ENCODE data around the gene MARS1. TPM values are rescaled to one million over a fixed set of nuclear protein-coding genes. Genes with fewer than 3 reads are reported as not detected.

The MARS1 gene
- total RNA-seq, 1 donor from 2014 or later: 351 TPM

- Mint-ChIP-seq H3K27ac (ENCODE audit: unreplicated experiment) (no peak overlapping the region), H3K4me3 (ENCODE audit: unreplicated experiment) (no peak overlapping the region), H3K4me1 (ENCODE audit: low read depth, unreplicated experiment) (peaks cover 5% of the 10 kb centered on the region), H3K27me3 (ENCODE audit: low read depth, unreplicated experiment) (peaks cover 59% of the 10 kb centered on the region), H3K36me3 (ENCODE audit: low read depth, unreplicated experiment) (peaks cover 23% of the 10 kb centered on the region), H3K9me3 (ENCODE audit: unreplicated experiment) (peaks cover 5% of the 10 kb centered on the region)
- Histone ChIP-seq H3K4me3 (ENCODE audit: insufficient read depth, low read depth, low read length) (no peak overlapping the region), H3K27me3 (ENCODE audit: insufficient read depth, low read length) (peaks cover 3% of the 10 kb centered on the region), H3K9ac (ENCODE audit: low read length) (no peak overlapping the region), H3K9me3 (ENCODE audit: insufficient read depth, low read depth, low read length) (no peaks in the 10 kb centered on the region), H4K20me1 (ENCODE audit: insufficient read depth, low read length) (no peaks in the 10 kb centered on the region), H3K27ac (ENCODE audit: low read depth, low read length) (no peak overlapping the region), H2AFZ (ENCODE audit: low read depth, low read length) (no peak overlapping the region), H3K4me1 (ENCODE audit: insufficient read depth, low read length) (peaks cover 13% of the 10 kb centered on the region), H3K79me2 (ENCODE audit: insufficient read depth, low read length) (no peaks in the 10 kb centered on the region), H3K4me2 (ENCODE audit: low read length) (no peak overlapping the region), H3K36me3 (ENCODE audit: insufficient read depth, low read length) (no peaks in the 10 kb centered on the region)
- no peak for DNase-seq (ENCODE audit: low read depth)
- no peak for FAIRE-seq
- no peak for TF ChIP-seq EZH2 (IDR thresholded peaks at IDR 0.05; ENCODE audit: insufficient read depth, low read length)
- no peak for TF ChIP-seq CTCF (IDR thresholded peaks at IDR 0.05; ENCODE audit: insufficient read depth, low read depth, low read length)
Measured at GRCh38 chr12:57465747-57466505, 21.9 kb upstream of the MARS1 start.

GRCh38 chr12:57467212-57467874 is 20.5 kb upstream of the MARS1 start:
- H3K27me3 ChIP-seq (ENCODE audit: insufficient read depth, low read length): peaks cover 7% of the 10 kb centered on the region
- H3K27ac ChIP-seq (ENCODE audit: low read depth, low read length): no peak overlapping the region
- no peak overlapping the region for H3K4me3 ChIP-seq (ENCODE audit: insufficient read depth, low read depth, low read length)
- H3K9me3 Mint-ChIP-seq (ENCODE audit: unreplicated experiment): peaks cover 5% of the 10 kb centered on the region
- FAIRE-seq (no peak), DNase-seq (ENCODE audit: low read depth) (no peak)
- no peak overlapping the region for H3K4me2 ChIP-seq (ENCODE audit: low read length)
- no peaks in the 10 kb centered on the region for H4K20me1 ChIP-seq (ENCODE audit: insufficient read depth, low read length)
- peaks cover 3% of the 10 kb centered on the region for H3K4me1 ChIP-seq (ENCODE audit: insufficient read depth, low read length)
- H3K9me3 ChIP-seq (ENCODE audit: insufficient read depth, low read depth, low read length): no peaks in the 10 kb centered on the region
- H2AFZ ChIP-seq (ENCODE audit: low read depth, low read length): no peak overlapping the region
- no peak overlapping the region for H3K9ac ChIP-seq (ENCODE audit: low read length)
- TF ChIP-seq EZH2 (IDR thresholded peaks at IDR 0.05; ENCODE audit: insufficient read depth, low read length): no peak
- no peaks in the 10 kb centered on the region for H3K36me3 ChIP-seq (ENCODE audit: insufficient read depth, low read length)
- no peak overlapping the region for H3K4me3 Mint-ChIP-seq (ENCODE audit: unreplicated experiment)
- peaks cover 5% of the 10 kb centered on the region for H3K4me1 Mint-ChIP-seq (ENCODE audit: low read depth, unreplicated experiment)
- H3K36me3 Mint-ChIP-seq (ENCODE audit: low read depth, unreplicated experiment): peaks cover 23% of the 10 kb centered on the region
- H3K27me3 Mint-ChIP-seq (ENCODE audit: low read depth, unreplicated experiment): peaks cover 71% of the 10 kb centered on the region
- H3K27ac Mint-ChIP-seq (ENCODE audit: unreplicated experiment): no peak overlapping the region
- no peaks in the 10 kb centered on the region for H3K79me2 ChIP-seq (ENCODE audit: insufficient read depth, low read length)

- Mint-ChIP-seq H3K27me3 (ENCODE audit: low read depth, unreplicated experiment) (peaks cover 74% of the 10 kb centered on the region), H3K36me3 (ENCODE audit: low read depth, unreplicated experiment) (peaks cover 24% of the 10 kb centered on the region), H3K27ac (ENCODE audit: unreplicated experiment) (no peak overlapping the region), H3K9me3 (ENCODE audit: unreplicated experiment) (peaks cover 5% of the 10 kb centered on the region), H3K4me1 (ENCODE audit: low read depth, unreplicated experiment) (peaks cover under 1% of the 10 kb centered on the region), H3K4me3 (ENCODE audit: unreplicated experiment) (no peak overlapping the region)
- DNase-seq (ENCODE audit: low read depth) (no peak), FAIRE-seq (no peak)
- Histone ChIP-seq H3K27me3 (ENCODE audit: insufficient read depth, low read length) (peaks cover 13% of the 10 kb centered on the region), H3K9ac (ENCODE audit: low read length) (no peak overlapping the region), H3K4me3 (ENCODE audit: insufficient read depth, low read depth, low read length) (no peak overlapping the region), H3K4me2 (ENCODE audit: low read length) (no peak overlapping the region), H3K27ac (ENCODE audit: low read depth, low read length) (no peak overlapping the region), H3K36me3 (ENCODE audit: insufficient read depth, low read length) (no peaks in the 10 kb centered on the region), H3K9me3 (ENCODE audit: insufficient read depth, low read depth, low read length) (no peaks in the 10 kb centered on the region), H3K4me1 (ENCODE audit: insufficient read depth, low read length) (no peaks in the 10 kb centered on the region), H3K79me2 (ENCODE audit: insufficient read depth, low read length) (no peaks in the 10 kb centered on the region), H2AFZ (ENCODE audit: low read depth, low read length) (no peak overlapping the region), H4K20me1 (ENCODE audit: insufficient read depth, low read length) (no peaks in the 10 kb centered on the region)
- no peak for TF ChIP-seq CTCF (IDR thresholded peaks at IDR 0.05; ENCODE audit: insufficient read depth, low read depth, low read length)
- TF ChIP-seq EZH2 (IDR thresholded peaks at IDR 0.05; ENCODE audit: insufficient read depth, low read length): no peak
Measured at GRCh38 chr12:57467915-57468314, 20.0 kb upstream of the MARS1 start.
